ENCODE measurements around the gene MRPL34. TPM values are rescaled to one million over a fixed set of nuclear protein-coding genes. Genes with fewer than 3 reads are reported as not detected.

MRPL34 gene
- total RNA-seq, 1 experiment from 2014 or later, result 78.9 TPM

GRCh38 chr19:17330262-17331044 lies 24.8 kb downstream of the MRPL34 start:
- no peak overlapping the region for H3K27ac Mint-ChIP-seq (ENCODE audit: unreplicated experiment)
- intact Hi-C loops (cut with micrococcal nuclease; ENCODE audit: unreplicated experiment), result no loop called here
- peak overlapping the region; percentile 75 for H3K4me3 Mint-ChIP-seq (ENCODE audit: unreplicated experiment)
- H3K9me3 Mint-ChIP-seq (ENCODE audit: unreplicated experiment), result no peaks in the 10 kb centered on the region
- POLR2A ChIA-PET, result no interaction called here
- Histone ChIP-seq H3K27me3 (replicated peaks; ENCODE audit: control insufficient read depth, insufficient read depth, low read length) (no peaks in the 10 kb centered on the region), H3K36me3 (ENCODE audit: control insufficient read depth, insufficient read depth, low read length) (peaks cover 1% of the 10 kb centered on the region; the same call in 1 of the 2 replicates), H3K4me3 (ENCODE audit: low read depth, low read length) (no peak overlapping the region), H3K4me1 (peaks cover 24% of the 10 kb centered on the region), H3K9me3 (no peaks in the 10 kb centered on the region)
- BruUV-seq (replicated peaks), result no TSS peak
- H3K36me3 Mint-ChIP-seq (ENCODE audit: insufficient read depth, unreplicated experiment), result peaks cover 28% of the 10 kb centered on the region
- H3K27me3 Mint-ChIP-seq (ENCODE audit: insufficient read depth, unreplicated experiment), result no peaks in the 10 kb centered on the region
- H3K4me1 Mint-ChIP-seq (ENCODE audit: low read depth, unreplicated experiment), result no peaks in the 10 kb centered on the region
- DNase-seq, result no peak
- CTCF ChIA-PET, result interaction anchor here (1.1 to 1.6 kb wide), 2 partner anchors 18 to 25 kb away, joined by 3 read pairs; partner anchors contain the start of gene MRPL34
- no peak for TF ChIP-seq CTCF (IDR thresholded peaks at IDR 0.05; ENCODE audit: insufficient read depth in 1 of 2, low read depth in 1 of 2, low read length in 1 of 2, severe bottlenecking in 1 of 2, unreplicated experiment in 1 of 2)

- no peaks in the 10 kb centered on the region for H3K4me1 Mint-ChIP-seq (ENCODE audit: low read depth, unreplicated experiment)
Observed at GRCh38 chr19:17331045-17331558, 25.4 kb downstream of the MRPL34 start.

GRCh38 chr19:17332360-17332676 lies 26.6 kb downstream of the MRPL34 start:
- BruUV-seq (replicated peaks), result no TSS peak
- TF ChIP-seq CTCF (IDR thresholded peaks at IDR 0.05; ENCODE audit: insufficient read depth in 1 of 2, low read depth in 1 of 2, low read length in 1 of 2, severe bottlenecking in 1 of 2, unreplicated experiment in 1 of 2), result no peak
- H3K4me3 Mint-ChIP-seq (ENCODE audit: unreplicated experiment), result no peak overlapping the region
- Histone ChIP-seq H3K9me3 (no peaks in the 10 kb centered on the region), H3K4me3 (ENCODE audit: low read depth, low read length) (no peak overlapping the region), H3K27me3 (replicated peaks; ENCODE audit: control insufficient read depth, insufficient read depth, low read length) (no peaks in the 10 kb centered on the region), H3K4me1 (peaks cover 18% of the 10 kb centered on the region), H3K36me3 (ENCODE audit: control insufficient read depth, insufficient read depth, low read length) (peaks cover 1% of the 10 kb centered on the region; the same call in 1 of the 2 replicates)
- CTCF ChIA-PET, result interaction anchor here (0.6 to 1.2 kb wide), 2 partner anchors 40 to 1871 kb away, joined by 4 read pairs; no protein-coding TSS in a partner anchor
- intact Hi-C loops (cut with micrococcal nuclease; ENCODE audit: unreplicated experiment), result no loop called here
- POLR2A ChIA-PET, result interaction anchor here (1.3 kb wide), 1 partner anchor 23 kb away, joined by 6 read pairs; the partner anchor contains the start of gene DDA1
- H3K27ac Mint-ChIP-seq (ENCODE audit: unreplicated experiment), result no peak overlapping the region
- H3K27me3 Mint-ChIP-seq (ENCODE audit: insufficient read depth, unreplicated experiment), result no peaks in the 10 kb centered on the region
- DNase-seq, result no peak
- H3K9me3 Mint-ChIP-seq (ENCODE audit: unreplicated experiment), result no peaks in the 10 kb centered on the region
- H3K36me3 Mint-ChIP-seq (ENCODE audit: insufficient read depth, unreplicated experiment), result peaks cover 34% of the 10 kb centered on the region
- no peaks in the 10 kb centered on the region for H3K4me1 Mint-ChIP-seq (ENCODE audit: low read depth, unreplicated experiment)

More at GRCh38 chr19:17331045-17331558, 25.4 kb downstream of the MRPL34 start:
- no peak overlapping the region for H3K27ac Mint-ChIP-seq (ENCODE audit: unreplicated experiment)
- no peaks in the 10 kb centered on the region for H3K27me3 Mint-ChIP-seq (ENCODE audit: insufficient read depth, unreplicated experiment)
- ChIA-PET POLR2A (no interaction called here), CTCF (no interaction called here)
- no peak for TF ChIP-seq CTCF (IDR thresholded peaks at IDR 0.05; ENCODE audit: insufficient read depth in 1 of 2, low read depth in 1 of 2, low read length in 1 of 2, severe bottlenecking in 1 of 2, unreplicated experiment in 1 of 2)
- Histone ChIP-seq H3K4me1 (peaks cover 24% of the 10 kb centered on the region), H3K36me3 (ENCODE audit: control insufficient read depth, insufficient read depth, low read length) (peaks cover 1% of the 10 kb centered on the region; the same call in 1 of the 2 replicates), H3K9me3 (no peaks in the 10 kb centered on the region), H3K27me3 (replicated peaks; ENCODE audit: control insufficient read depth, insufficient read depth, low read length) (no peaks in the 10 kb centered on the region), H3K4me3 (ENCODE audit: low read depth, low read length) (no peak overlapping the region)
- H3K4me3 Mint-ChIP-seq (ENCODE audit: unreplicated experiment), result peak overlapping the region; percentile 30
- intact Hi-C loops (cut with micrococcal nuclease; ENCODE audit: unreplicated experiment), result no loop called here
- no peak for DNase-seq
- H3K9me3 Mint-ChIP-seq (ENCODE audit: unreplicated experiment), result no peaks in the 10 kb centered on the region
- H3K36me3 Mint-ChIP-seq (ENCODE audit: insufficient read depth, unreplicated experiment), result peaks cover 28% of the 10 kb centered on the region
- no TSS peak for BruUV-seq (replicated peaks)

Measured in Caco-2 (cell line).